Chondrocyte (in vitro differentiated cells): ENCODE data around the gene SLC9C2. TPM values are rescaled to one million over a fixed set of nuclear protein-coding genes. Genes with fewer than 3 reads are reported as not detected.

Experiments
- DNase-seq: peaks from one replicate; pipeline ENCODE4 v3.0.0; 2021; ENCODE audit warnings: mixed read lengths, low spot score
- H3K27ac Mint-ChIP-seq: one replicate; pipeline ENCODE4 v1.8.0; 2021; ENCODE audit warnings: mild to moderate bottlenecking, moderate library complexity, mixed read lengths; ENCODE audit not compliant: unreplicated experiment
- H3K27me3 Mint-ChIP-seq: 2 replicates; pipeline ENCODE4 v1.8.0; 2021; ENCODE audit warnings: low read depth, mixed read lengths
- H3K36me3 Mint-ChIP-seq: 2 replicates; pipeline ENCODE4 v1.8.0; 2021; ENCODE audit warnings: low read depth, mixed read lengths
- H3K4me1 Mint-ChIP-seq: 2 replicates; pipeline ENCODE4 v1.8.0; 2021; ENCODE audit warnings: low read depth, mild to moderate bottlenecking, mixed read lengths
- H3K4me3 Mint-ChIP-seq: one replicate; pipeline ENCODE4 v1.8.0; 2021; ENCODE audit warnings: mild to moderate bottlenecking, moderate library complexity, mixed read lengths; ENCODE audit not compliant: unreplicated experiment
- H3K9me3 Mint-ChIP-seq: 2 replicates; pipeline ENCODE4 v1.8.0; 2021; ENCODE audit warnings: low read depth, mixed read lengths
- CTCF ChIP-seq: fragments of 200-600 bp; sonication (generic); IDR thresholded peaks from 2 replicates; pipeline ENCODE4 v1.5.0; 2021; ENCODE audit warnings: antibody characterized with exemption, mild to moderate bottlenecking, moderate library complexity
- total RNA-seq: library from RNA; stranded (reverse); gene quantifications from 3 replicates; pipeline ENCODE4 v1.2.1, GENCODE V29; 2021

The SLC9C2 gene
- total RNA-seq, 1 donor from 2014 or later: not detected

GRCh38 chr1:173551699-173552098, 51.2 kb downstream of the SLC9C2 start:
- Mint-ChIP-seq H3K9me3 (no peaks in the 10 kb centered on the region), H3K27me3 (peaks cover 9% of the 10 kb centered on the region), H3K4me3 (no peak overlapping the region), H3K4me1 (no peaks in the 10 kb centered on the region), H3K27ac (no peak overlapping the region), H3K36me3 (no peaks in the 10 kb centered on the region)
- DNase-seq: no peak
- TF ChIP-seq CTCF: no peak

GRCh38 chr1:173549813-173550212, 53.1 kb downstream of the SLC9C2 start:
- H3K36me3 Mint-ChIP-seq: no peaks in the 10 kb centered on the region
- H3K9me3 Mint-ChIP-seq: no peaks in the 10 kb centered on the region
- no peaks in the 10 kb centered on the region for H3K4me1 Mint-ChIP-seq
- DNase-seq: no peak
- H3K27me3 Mint-ChIP-seq: peaks cover 13% of the 10 kb centered on the region
- no peak for TF ChIP-seq CTCF
- no peak overlapping the region for H3K4me3 Mint-ChIP-seq
- no peak overlapping the region for H3K27ac Mint-ChIP-seq

- TF ChIP-seq CTCF: no peak
- Mint-ChIP-seq H3K4me1 (no peaks in the 10 kb centered on the region), H3K36me3 (peaks cover 5% of the 10 kb centered on the region), H3K9me3 (peaks cover 16% of the 10 kb centered on the region), H3K4me3 (no peak overlapping the region), H3K27me3 (peaks cover 23% of the 10 kb centered on the region), H3K27ac (no peak overlapping the region)
- DNase-seq: no peak
Observed at GRCh38 chr1:173545688-173546087, 57.2 kb downstream of the SLC9C2 start.

GRCh38 chr1:173536223-173536622, 66.6 kb downstream of the SLC9C2 start:
- Mint-ChIP-seq H3K9me3 (peaks cover 7% of the 10 kb centered on the region), H3K27me3 (peaks cover 9% of the 10 kb centered on the region), H3K27ac (no peak overlapping the region), H3K4me1 (no peaks in the 10 kb centered on the region), H3K4me3 (no peak overlapping the region), H3K36me3 (peaks cover 2% of the 10 kb centered on the region)
- TF ChIP-seq CTCF: no peak
- no peak for DNase-seq

GRCh38 chr1:173532237-173532636, 70.6 kb downstream of the SLC9C2 start:
- TF ChIP-seq CTCF: no peak
- Mint-ChIP-seq H3K27ac (no peak overlapping the region), H3K4me1 (no peaks in the 10 kb centered on the region), H3K4me3 (no peak overlapping the region), H3K27me3 (peaks cover 2% of the 10 kb centered on the region), H3K36me3 (no peaks in the 10 kb centered on the region), H3K9me3 (no peaks in the 10 kb centered on the region)
- DNase-seq: no peak
